Endodermal cell (in vitro differentiated cells): ENCODE data around the gene SPNS2. TPM values are rescaled to one million over a fixed set of nuclear protein-coding genes. Genes with fewer than 3 reads are reported as not detected.

Experiments
- DNase-seq: peaks from one replicate; pipeline ENCODE4 v3.0.0-alpha.2; 2017
- H3K27ac ChIP-seq: 2 replicates; pipeline ENCODE4 v1.5.1; 2013; ENCODE audit warnings: mild to moderate bottlenecking, low read depth, low read length, moderate library complexity
- H3K27me3 ChIP-seq: 2 replicates; pipeline ENCODE4 v1.6.1; 2013; ENCODE audit warnings: mild to moderate bottlenecking, low read length, moderate library complexity; ENCODE audit not compliant: insufficient read depth, control insufficient read depth, poor library complexity, severe bottlenecking
- H3K36me3 ChIP-seq: 2 replicates; pipeline ENCODE4 v1.7.0; 2013; ENCODE audit warnings: mild to moderate bottlenecking, low read length, moderate library complexity; ENCODE audit not compliant: control insufficient read depth, insufficient read depth
- H3K4me1 ChIP-seq: one replicate; pipeline ENCODE4 v1.7.0; 2013; ENCODE audit warnings: low read length; ENCODE audit not compliant: control insufficient read depth, insufficient read depth
- H3K4me3 ChIP-seq: 2 replicates; pipeline ENCODE4 v1.5.1; 2013; ENCODE audit warnings: mild to moderate bottlenecking, low read length, moderate library complexity
- H3K9ac ChIP-seq: 2 replicates; pipeline ENCODE4 v1.6.1; 2013; ENCODE audit warnings: mild to moderate bottlenecking, low read length, moderate library complexity; ENCODE audit not compliant: poor library complexity, severe bottlenecking; ENCODE audit errors: extremely low read depth
- H3K9me3 ChIP-seq: 2 replicates; pipeline ENCODE4 v1.6.1; 2013; ENCODE audit warnings: mild to moderate bottlenecking, low read length, moderate library complexity; ENCODE audit not compliant: control insufficient read depth
- H3K27ac Mint-ChIP-seq: 2 replicates; pipeline ENCODE4 v1.8.0; 2020; ENCODE audit warnings: mixed read lengths
- H3K27me3 Mint-ChIP-seq: 2 replicates; pipeline ENCODE4 v1.8.0; 2021; ENCODE audit warnings: mild to moderate bottlenecking, mixed read lengths; ENCODE audit not compliant: insufficient read depth
- H3K36me3 Mint-ChIP-seq: 2 replicates; pipeline ENCODE4 v1.8.0; 2020; ENCODE audit warnings: low read depth, mixed read lengths
- H3K4me1 Mint-ChIP-seq: 2 replicates; pipeline ENCODE4 v1.8.0; 2020; ENCODE audit warnings: mixed read lengths
- H3K4me3 Mint-ChIP-seq: 2 replicates; pipeline ENCODE4 v1.8.0; 2020; ENCODE audit warnings: mild to moderate bottlenecking, moderate library complexity, mixed read lengths
- H3K9me3 Mint-ChIP-seq: 2 replicates; pipeline ENCODE4 v1.8.0; 2020; ENCODE audit warnings: mild to moderate bottlenecking, mixed read lengths
- WGBS, 2 experiments: methylation state at CpG; one replicate each; pipeline versions ENCODE4 v1.1.5 to v1.1.7; 2013; ENCODE audit warnings: missing lambda C conversion rate in 2 of 2, mixed read lengths in 1 of 2; ENCODE audit not compliant: insufficient coverage in 1 of 2, insufficient read length in 1 of 2; 5-methylcytosine and 5-hydroxymethylcytosine counted together
- total RNA-seq, 2 donors: library from RNA; stranded (reverse); fragmentation: NEBNext Ultra II Directional in 1 of 2; extraction: Animal tissue kit (Norgen Biotek cat#: 25700) in 1 of 2; gene quantifications; 2 replicates in 1 of 2; 3 replicates in 1 of 2; pipeline ENCODE4 v1.2.1, GENCODE V29; 2021
- TF ChIP-seq, protein P1 (sequence below): fragments of 200-600 bp; sonication (generic); conservative IDR thresholded peaks from 2 replicates; pipeline ENCODE4 v1.5.0; 2021; ENCODE audit warnings: antibody characterized with exemption, mild to moderate bottlenecking

SPNS2 gene
- total RNA-seq, 2 donors from 2014 or later: 0.09 TPM; not detected in 1

DNA sequence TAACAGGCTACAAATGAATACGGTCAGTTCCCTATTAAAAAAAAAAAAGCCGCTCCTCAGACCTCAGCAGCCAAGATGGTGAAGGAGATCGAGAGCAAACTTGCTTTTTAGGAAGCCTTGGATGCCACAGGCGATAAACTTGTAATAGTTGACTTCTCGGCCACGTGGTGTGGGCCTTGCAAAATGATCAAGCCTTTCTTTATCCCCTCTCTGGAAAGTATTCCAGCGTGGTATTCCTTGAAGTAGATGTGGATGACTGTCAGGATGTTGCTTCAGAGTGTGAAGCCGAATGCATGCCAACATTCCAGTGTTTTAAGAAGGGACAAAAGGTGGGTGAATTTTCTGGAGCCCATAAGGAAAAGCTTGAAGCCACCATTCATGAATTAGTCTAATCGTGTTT, 73.5 kb downstream of the SPNS2 start:
- H3K9me3 Mint-ChIP-seq: no peaks in the 10 kb centered on the region
- TF ChIP-seq, protein P1, sequence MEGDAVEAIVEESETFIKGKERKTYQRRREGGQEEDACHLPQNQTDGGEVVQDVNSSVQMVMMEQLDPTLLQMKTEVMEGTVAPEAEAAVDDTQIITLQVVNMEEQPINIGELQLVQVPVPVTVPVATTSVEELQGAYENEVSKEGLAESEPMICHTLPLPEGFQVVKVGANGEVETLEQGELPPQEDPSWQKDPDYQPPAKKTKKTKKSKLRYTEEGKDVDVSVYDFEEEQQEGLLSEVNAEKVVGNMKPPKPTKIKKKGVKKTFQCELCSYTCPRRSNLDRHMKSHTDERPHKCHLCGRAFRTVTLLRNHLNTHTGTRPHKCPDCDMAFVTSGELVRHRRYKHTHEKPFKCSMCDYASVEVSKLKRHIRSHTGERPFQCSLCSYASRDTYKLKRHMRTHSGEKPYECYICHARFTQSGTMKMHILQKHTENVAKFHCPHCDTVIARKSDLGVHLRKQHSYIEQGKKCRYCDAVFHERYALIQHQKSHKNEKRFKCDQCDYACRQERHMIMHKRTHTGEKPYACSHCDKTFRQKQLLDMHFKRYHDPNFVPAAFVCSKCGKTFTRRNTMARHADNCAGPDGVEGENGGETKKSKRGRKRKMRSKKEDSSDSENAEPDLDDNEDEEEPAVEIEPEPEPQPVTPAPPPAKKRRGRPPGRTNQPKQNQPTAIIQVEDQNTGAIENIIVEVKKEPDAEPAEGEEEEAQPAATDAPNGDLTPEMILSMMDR: no peak
- H3K27me3 Mint-ChIP-seq: peaks cover 5% of the 10 kb centered on the region
- H3K4me1 Mint-ChIP-seq: peaks cover 7% of the 10 kb centered on the region
- H3K27ac ChIP-seq: no peak overlapping the region
- WGBS, 2 experiments: 88 to 93% methylated on average over 8 of the region's 9 CpGs
- no peaks in the 10 kb centered on the region for H3K9me3 ChIP-seq
- no peak overlapping the region for H3K9ac ChIP-seq
- H3K4me1 ChIP-seq: peaks cover 7% of the 10 kb centered on the region
- no peak overlapping the region for H3K4me3 Mint-ChIP-seq
- H3K36me3 ChIP-seq: no peaks in the 10 kb centered on the region
- H3K27ac Mint-ChIP-seq: no peak overlapping the region
- DNase-seq: no peak
- no peaks in the 10 kb centered on the region for H3K36me3 Mint-ChIP-seq
- no peak overlapping the region for H3K4me3 ChIP-seq
- no peaks in the 10 kb centered on the region for H3K27me3 ChIP-seq

DNA sequence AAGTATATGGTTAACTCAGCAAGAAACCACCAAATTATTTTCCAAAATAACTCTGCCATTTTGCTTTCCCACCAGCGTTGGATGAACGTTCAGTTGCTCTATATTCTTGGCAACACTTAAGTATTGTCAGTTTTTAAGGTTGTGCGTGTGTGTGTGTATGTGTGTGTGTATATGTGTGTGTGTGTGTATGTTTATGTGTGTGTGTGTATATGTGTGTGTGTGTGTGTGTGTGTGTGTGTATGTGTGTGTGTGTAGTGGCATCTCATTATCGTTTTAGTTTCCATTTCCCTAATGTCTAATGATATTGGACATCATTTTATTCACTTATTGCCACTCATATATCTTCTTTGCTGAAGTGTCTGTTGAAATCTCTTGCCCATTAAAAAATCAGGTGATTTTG, 74.4 kb downstream of the SPNS2 start:
- Mint-ChIP-seq H3K4me3 (no peak overlapping the region), H3K4me1 (peaks cover 7% of the 10 kb centered on the region), H3K36me3 (no peaks in the 10 kb centered on the region), H3K27me3 (peaks cover 5% of the 10 kb centered on the region), H3K9me3 (peaks cover 5% of the 10 kb centered on the region), H3K27ac (no peak overlapping the region)
- TF ChIP-seq, protein P1: no peak
- DNase-seq: no peak
- Histone ChIP-seq H3K4me3 (no peak overlapping the region), H3K27me3 (no peaks in the 10 kb centered on the region), H3K36me3 (no peaks in the 10 kb centered on the region), H3K9ac (no peak overlapping the region), H3K27ac (no peak overlapping the region), H3K4me1 (peaks cover 9% of the 10 kb centered on the region), H3K9me3 (no peaks in the 10 kb centered on the region)
- WGBS, 2 experiments: 97% methylated on average over 3 of the region's 4 CpGs; no CpG with 5 or more reads in 1 of the 2 experiments

DNA sequence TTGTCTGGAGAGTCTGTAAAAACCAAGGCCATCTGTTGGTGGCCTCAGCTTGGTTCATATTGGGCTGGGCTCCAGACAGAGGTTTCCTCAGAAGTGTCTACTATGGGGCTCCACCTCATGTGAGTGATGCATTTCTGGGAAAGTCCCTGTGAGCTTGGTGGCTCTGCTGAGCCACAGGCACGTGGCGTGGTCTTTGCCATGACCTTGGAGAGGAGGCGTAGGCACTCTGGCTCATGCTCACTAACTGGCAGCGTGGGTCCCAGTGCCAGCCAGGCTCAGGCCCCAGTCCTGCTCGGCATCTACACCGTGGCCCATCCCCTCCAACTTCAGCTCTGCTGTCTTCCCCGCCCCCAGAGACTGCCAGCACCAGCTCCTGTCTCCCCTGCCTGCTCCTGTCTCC, 75.0 kb downstream of the SPNS2 start:
- TF ChIP-seq, protein P1: no peak
- Histone ChIP-seq H3K27me3 (no peaks in the 10 kb centered on the region), H3K9me3 (no peaks in the 10 kb centered on the region), H3K4me3 (no peak overlapping the region), H3K36me3 (no peaks in the 10 kb centered on the region), H3K9ac (no peak overlapping the region), H3K4me1 (peaks cover 9% of the 10 kb centered on the region), H3K27ac (no peak overlapping the region)
- H3K9me3 Mint-ChIP-seq: peaks cover 5% of the 10 kb centered on the region
- DNase-seq: no peak
- H3K27ac Mint-ChIP-seq: no peak overlapping the region
- H3K27me3 Mint-ChIP-seq: peaks cover 5% of the 10 kb centered on the region
- H3K4me1 Mint-ChIP-seq: peaks cover 7% of the 10 kb centered on the region
- H3K36me3 Mint-ChIP-seq: no peaks in the 10 kb centered on the region
- WGBS, 2 experiments: 57 to 84% methylated on average over 3 to 7 of the region's 7 CpGs
- no peak overlapping the region for H3K4me3 Mint-ChIP-seq
